Glutamatergic neuron (in vitro differentiated cells): ENCODE data around the gene PTPRG. TPM values are rescaled to one million over a fixed set of nuclear protein-coding genes. Genes with fewer than 3 reads are reported as not detected.

Experiments
- DNase-seq: peaks from one replicate; pipeline ENCODE4 v3.0.0; 2022
- H3K27ac Mint-ChIP-seq: one replicate; pipeline ENCODE4 v1.8.0; 2020; ENCODE audit warnings: mild to moderate bottlenecking, mixed read lengths, inconsistent platforms; ENCODE audit not compliant: unreplicated experiment
- H3K27me3 Mint-ChIP-seq: one replicate; pipeline ENCODE4 v1.8.0; 2020; ENCODE audit warnings: mild to moderate bottlenecking, moderate library complexity, mixed read lengths, inconsistent platforms; ENCODE audit not compliant: unreplicated experiment
- H3K36me3 Mint-ChIP-seq: one replicate; pipeline ENCODE4 v1.8.0; 2020; ENCODE audit warnings: mild to moderate bottlenecking, mixed read lengths, inconsistent platforms; ENCODE audit not compliant: unreplicated experiment
- H3K4me1 Mint-ChIP-seq: one replicate; pipeline ENCODE4 v1.8.0; 2020; ENCODE audit warnings: mild to moderate bottlenecking, low read depth, mixed read lengths, inconsistent platforms; ENCODE audit not compliant: unreplicated experiment
- H3K4me3 Mint-ChIP-seq: one replicate; pipeline ENCODE4 v1.8.0; 2020; ENCODE audit warnings: mild to moderate bottlenecking, mixed read lengths, inconsistent platforms; ENCODE audit not compliant: unreplicated experiment
- H3K9me3 Mint-ChIP-seq: one replicate; pipeline ENCODE4 v1.8.0; 2020; ENCODE audit warnings: mild to moderate bottlenecking, moderate library complexity, mixed read lengths, inconsistent platforms; ENCODE audit not compliant: unreplicated experiment
- CTCF ChIP-seq: fragments of 200-600 bp; sonication (generic); IDR thresholded peaks from one replicate; pipeline ENCODE4 v1.5.0; 2021; ENCODE audit not compliant: partially characterized antibody, unreplicated experiment
- total RNA-seq: library from RNA; stranded (reverse); fragmentation: NEBNext Ultra II Directional; extraction: Animal tissue kit (Norgen Biotek cat#: 25700); gene quantifications from one replicate; pipeline ENCODE4 v1.2.1, GENCODE V29; 2021; ENCODE audit not compliant: unreplicated experiment

PTPRG gene
- total RNA-seq, 1 donor from 2014 or later = 52.1 TPM

- peaks cover 21% of the 10 kb centered on the region for H3K4me1 Mint-ChIP-seq
- no peak overlapping the region for H3K4me3 Mint-ChIP-seq
- peaks cover 2% of the 10 kb centered on the region for H3K27me3 Mint-ChIP-seq
- H3K36me3 Mint-ChIP-seq = no peaks in the 10 kb centered on the region
- peaks cover 8% of the 10 kb centered on the region for H3K9me3 Mint-ChIP-seq
- H3K27ac Mint-ChIP-seq = no peak overlapping the region
- no peak for TF ChIP-seq CTCF
- no peak for DNase-seq
These were observed 89.5 kb downstream of the PTPRG start for GRCh38 chr3:61650719-61651410.

GRCh38 chr3:61657689-61658088 lies 96.3 kb downstream of the PTPRG start:
- H3K4me3 Mint-ChIP-seq = no peak overlapping the region
- no peak for DNase-seq
- H3K36me3 Mint-ChIP-seq = peaks cover 5% of the 10 kb centered on the region

GRCh38 chr3:61662861-61663260 lies 101.5 kb downstream of the PTPRG start:
- Mint-ChIP-seq H3K4me3 (no peak overlapping the region), H3K4me1 (peaks cover 18% of the 10 kb centered on the region), H3K27ac (no peak overlapping the region), H3K27me3 (no peaks in the 10 kb centered on the region), H3K36me3 (peaks cover 7% of the 10 kb centered on the region), H3K9me3 (peaks cover 2% of the 10 kb centered on the region)
- DNase-seq = no peak
- TF ChIP-seq CTCF = no peak

More at GRCh38 chr3:61657689-61658088, 96.3 kb downstream of the PTPRG start:
- H3K27ac Mint-ChIP-seq = peak overlapping the region; percentile 17
- peaks cover 8% of the 10 kb centered on the region for H3K9me3 Mint-ChIP-seq
- H3K27me3 Mint-ChIP-seq = no peaks in the 10 kb centered on the region
- no peak for TF ChIP-seq CTCF
- H3K4me1 Mint-ChIP-seq = peaks cover 13% of the 10 kb centered on the region

GRCh38 chr3:61663356-61664104 lies 102.2 kb downstream of the PTPRG start:
- Mint-ChIP-seq H3K36me3 (peaks cover 7% of the 10 kb centered on the region), H3K4me3 (no peak overlapping the region)
- TF ChIP-seq CTCF = no peak

GRCh38 chr3:61664105-61664482 lies 102.7 kb downstream of the PTPRG start:
- DNase-seq = no peak
- H3K36me3 Mint-ChIP-seq = peaks cover 7% of the 10 kb centered on the region
- H3K27me3 Mint-ChIP-seq = no peaks in the 10 kb centered on the region
- H3K4me3 Mint-ChIP-seq = no peak overlapping the region
- H3K27ac Mint-ChIP-seq = no peak overlapping the region
- H3K4me1 Mint-ChIP-seq = peaks cover 29% of the 10 kb centered on the region
- no peak for TF ChIP-seq CTCF
- no peaks in the 10 kb centered on the region for H3K9me3 Mint-ChIP-seq

More at GRCh38 chr3:61663356-61664104, 102.2 kb downstream of the PTPRG start:
- Mint-ChIP-seq H3K9me3 (peaks cover under 1% of the 10 kb centered on the region), H3K27me3 (no peaks in the 10 kb centered on the region), H3K4me1 (peaks cover 24% of the 10 kb centered on the region), H3K27ac (no peak overlapping the region)
- no peak for DNase-seq
